ENCODE measurements around the gene LRMDA. TPM values are rescaled to one million over a fixed set of nuclear protein-coding genes. Genes with fewer than 3 reads are reported as not detected.

LRMDA gene
- total RNA-seq, 4 donors from 2014 or later: 1.5 to 15.7 (median 4.6) TPM

DNA sequence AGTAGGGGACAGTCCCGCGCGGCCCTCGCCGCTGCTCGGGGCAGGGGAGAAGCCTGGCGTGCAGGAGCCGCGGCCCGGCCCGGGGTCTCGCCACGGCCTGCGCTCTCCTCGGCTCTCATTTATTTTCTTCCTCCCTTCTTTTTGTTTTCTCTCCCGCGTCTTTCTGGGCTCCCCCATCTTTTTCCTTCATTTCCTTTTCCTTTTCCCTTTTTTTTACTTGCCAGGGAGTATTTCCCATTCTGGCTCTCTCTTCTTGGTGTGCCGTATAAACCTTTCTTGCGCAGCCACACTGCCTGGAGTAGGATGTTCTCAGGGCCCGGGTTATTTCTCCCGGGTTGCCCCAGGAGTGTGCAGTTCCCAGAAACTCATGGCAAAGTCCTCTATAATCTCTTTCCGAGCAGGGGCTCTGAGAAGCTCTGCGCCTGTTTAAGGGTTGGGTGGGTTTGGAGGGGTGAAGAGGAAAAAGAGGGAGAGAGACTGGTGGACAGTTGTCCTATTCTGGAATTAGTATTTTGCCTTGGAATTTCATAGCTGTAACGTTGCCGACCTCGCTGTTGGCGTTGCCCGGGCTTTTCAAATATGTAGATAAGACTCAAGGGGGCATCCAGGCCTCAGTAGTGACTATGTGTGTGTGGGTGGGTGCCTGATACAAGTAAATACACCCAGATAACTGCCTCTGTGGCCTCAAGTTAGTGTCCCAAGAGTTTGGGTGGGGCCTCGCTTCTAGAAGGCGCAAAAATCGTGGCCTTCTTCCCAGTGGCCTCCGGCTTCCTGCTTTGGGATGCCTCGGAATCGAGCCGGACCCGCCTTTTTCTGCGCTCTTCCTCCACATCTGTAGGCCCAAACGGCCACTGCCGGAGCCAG, 25.6 kb upstream of the LRMDA start:
- intact Hi-C loops (cut with DNase I; ENCODE audit: low total_unique reads): loop anchor here (5.0 kb wide), 1 partner anchor 256 kb away; no protein-coding TSS in a partner anchor
- peak overlapping the region; percentile 81 to 82 for H3K4me3 ChIP-seq

DNA sequence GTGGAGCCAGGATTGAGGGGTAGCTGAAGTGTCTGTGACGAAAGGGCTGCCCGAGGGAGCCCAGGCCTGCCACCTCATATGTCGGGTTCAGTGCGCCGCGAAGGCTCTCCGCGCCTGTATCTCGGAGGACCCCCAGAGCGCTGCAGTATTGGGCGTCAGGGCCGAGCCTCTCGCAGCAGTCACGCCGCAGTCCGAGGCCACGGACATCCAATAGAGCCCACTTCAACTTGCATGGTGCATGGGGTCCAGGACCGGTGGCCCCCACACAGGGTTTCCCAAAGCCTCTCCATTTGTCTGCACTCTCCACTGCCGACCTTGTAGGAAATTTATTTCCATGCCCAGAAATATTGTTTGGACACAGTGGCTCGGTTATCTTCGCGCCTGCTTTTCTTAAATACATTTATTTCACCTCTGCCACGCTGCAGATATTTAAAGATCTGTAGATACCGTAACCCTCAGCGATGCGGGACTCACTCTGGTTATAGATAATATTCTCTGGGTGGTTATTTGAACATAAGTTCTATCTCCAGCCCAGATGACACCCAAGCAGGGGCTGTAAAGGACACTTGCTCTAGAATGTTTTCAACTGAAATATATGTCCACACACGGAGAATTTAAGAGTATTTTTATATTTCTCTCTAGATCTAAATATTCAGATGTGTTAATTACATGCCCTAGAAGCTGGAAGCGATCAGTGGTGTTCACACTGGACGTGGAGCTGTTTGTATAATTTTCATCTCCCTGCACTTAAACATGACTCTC, 24.8 kb upstream of the LRMDA start:
- H3K4me3 ChIP-seq: no peak overlapping the region
- no peak for TF ChIP-seq POLR2A (IDR thresholded peaks at IDR 0.05)
- TF ChIP-seq, protein P1, sequence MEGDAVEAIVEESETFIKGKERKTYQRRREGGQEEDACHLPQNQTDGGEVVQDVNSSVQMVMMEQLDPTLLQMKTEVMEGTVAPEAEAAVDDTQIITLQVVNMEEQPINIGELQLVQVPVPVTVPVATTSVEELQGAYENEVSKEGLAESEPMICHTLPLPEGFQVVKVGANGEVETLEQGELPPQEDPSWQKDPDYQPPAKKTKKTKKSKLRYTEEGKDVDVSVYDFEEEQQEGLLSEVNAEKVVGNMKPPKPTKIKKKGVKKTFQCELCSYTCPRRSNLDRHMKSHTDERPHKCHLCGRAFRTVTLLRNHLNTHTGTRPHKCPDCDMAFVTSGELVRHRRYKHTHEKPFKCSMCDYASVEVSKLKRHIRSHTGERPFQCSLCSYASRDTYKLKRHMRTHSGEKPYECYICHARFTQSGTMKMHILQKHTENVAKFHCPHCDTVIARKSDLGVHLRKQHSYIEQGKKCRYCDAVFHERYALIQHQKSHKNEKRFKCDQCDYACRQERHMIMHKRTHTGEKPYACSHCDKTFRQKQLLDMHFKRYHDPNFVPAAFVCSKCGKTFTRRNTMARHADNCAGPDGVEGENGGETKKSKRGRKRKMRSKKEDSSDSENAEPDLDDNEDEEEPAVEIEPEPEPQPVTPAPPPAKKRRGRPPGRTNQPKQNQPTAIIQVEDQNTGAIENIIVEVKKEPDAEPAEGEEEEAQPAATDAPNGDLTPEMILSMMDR (IDR thresholded peaks at IDR 0.05): no peak
- H3K36me3 ChIP-seq: no peaks in the 10 kb centered on the region
- no peak for DNase-seq
- H3K4me1 ChIP-seq: peaks cover 0 to 7% of the 10 kb centered on the region in 2 donors
- no peaks in the 10 kb centered on the region for H3K27me3 ChIP-seq
- H3K9me3 ChIP-seq: no peaks in the 10 kb centered on the region
- peak overlapping the region; percentile 97 to 98 for H3K27ac ChIP-seq
- intact Hi-C loops (cut with DNase I; ENCODE audit: low total_unique reads): loop anchor here (5.0 kb wide), 1 partner anchor 256 kb away; no protein-coding TSS in a partner anchor

More for the DNA sequence above, 25.6 kb upstream of the LRMDA start:
- DNase-seq: no peak
- H3K36me3 ChIP-seq: no peaks in the 10 kb centered on the region
- H3K9me3 ChIP-seq: no peaks in the 10 kb centered on the region
- peaks cover 0 to 7% of the 10 kb centered on the region in 2 donors for H3K4me1 ChIP-seq
- no peaks in the 10 kb centered on the region for H3K27me3 ChIP-seq
- no peak for TF ChIP-seq POLR2A (IDR thresholded peaks at IDR 0.05)
- TF ChIP-seq, protein P1 (IDR thresholded peaks at IDR 0.05): no peak
- peak overlapping the region; percentile 97 to 98 for H3K27ac ChIP-seq

DNA sequence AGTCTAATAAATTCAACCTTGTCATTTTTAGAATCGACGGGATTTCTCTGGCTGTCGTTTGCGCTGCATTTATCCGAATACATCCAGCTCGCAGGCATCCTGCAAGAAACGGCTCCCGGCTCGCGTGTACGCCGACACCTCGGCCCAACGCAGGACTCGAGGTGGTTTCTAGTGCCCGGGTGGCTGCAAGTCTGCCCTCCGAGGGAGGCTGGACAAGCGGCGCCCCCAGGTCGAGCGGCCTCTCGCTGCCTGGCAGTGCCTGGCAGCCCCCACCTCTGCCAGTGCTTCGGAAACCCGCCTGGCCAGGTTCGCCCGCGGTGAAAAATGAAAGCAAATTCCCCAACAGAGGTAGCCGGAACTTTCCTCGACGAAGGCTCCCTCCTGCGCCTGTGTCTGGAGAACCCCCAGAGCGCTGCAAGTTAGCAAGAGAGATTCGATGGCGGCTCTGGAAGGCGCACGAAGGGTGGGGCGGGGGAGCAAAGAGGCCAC, 24.2 kb upstream of the LRMDA start:
- Histone ChIP-seq H3K4me1 (peaks cover 0 to 7% of the 10 kb centered on the region in 2 donors), H3K27me3 (no peaks in the 10 kb centered on the region), H3K27ac (peak overlapping the region; percentile 97 to 98), H3K9me3 (no peaks in the 10 kb centered on the region), H3K4me3 (peak overlapping the region; percentile 61 to 83), H3K36me3 (no peaks in the 10 kb centered on the region)
- TF ChIP-seq, protein P1 (IDR thresholded peaks at IDR 0.05): no peak
- TF ChIP-seq POLR2A (IDR thresholded peaks at IDR 0.05): no peak
- intact Hi-C loops (cut with DNase I; ENCODE audit: low total_unique reads): loop anchor here (5.0 kb wide), 1 partner anchor 255 kb away; no protein-coding TSS in a partner anchor
- peak in 1 of 2 donors; percentile 29 for DNase-seq

DNA sequence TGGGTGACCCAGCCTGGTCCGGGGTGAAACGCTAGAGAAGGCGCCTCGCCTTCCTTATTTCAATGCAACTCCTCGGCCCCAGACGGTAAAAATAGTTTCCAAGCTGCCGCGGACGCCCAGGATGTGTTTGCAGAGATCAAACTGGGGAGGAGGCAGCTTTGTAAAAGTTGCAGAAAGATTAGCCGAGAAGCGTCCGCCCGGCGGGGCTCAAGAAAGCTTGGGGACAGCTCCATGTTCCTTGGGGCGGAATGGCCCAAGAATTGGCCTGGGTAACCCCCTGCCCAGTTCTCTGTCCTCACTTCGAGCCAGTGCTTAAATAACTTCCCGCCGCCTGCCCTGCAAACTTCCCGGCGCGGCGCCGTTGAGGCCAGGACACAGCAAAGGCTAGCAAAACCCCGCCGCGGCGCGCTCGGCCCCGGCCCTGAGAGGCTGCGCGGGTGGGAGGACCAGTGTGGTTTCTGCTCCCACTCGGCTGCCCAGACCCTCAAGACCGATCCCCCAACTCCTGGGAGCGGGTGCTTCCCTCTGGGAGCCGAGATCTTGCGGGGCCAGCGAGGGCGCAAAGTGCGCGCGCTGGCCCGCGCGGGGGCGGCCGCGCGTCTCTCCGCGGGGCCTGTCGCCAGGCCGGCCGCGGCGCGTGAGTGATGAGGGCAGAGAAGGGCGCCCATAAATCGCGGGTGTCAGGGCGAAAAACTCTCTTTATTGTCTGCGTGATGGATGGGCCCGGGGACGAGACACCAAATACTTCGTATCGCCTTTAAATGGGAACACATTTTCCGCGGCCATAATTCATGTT, 23.5 kb upstream of the LRMDA start:
- peak; percentile 76 for DNase-seq
- intact Hi-C loops (cut with DNase I; ENCODE audit: low total_unique reads): loop anchor here (5.0 kb wide), 1 partner anchor 254 kb away; no protein-coding TSS in a partner anchor

More for the DNA sequence above, 23.5 kb upstream of the LRMDA start:
- peak in 1 of 2 donors; percentile 10 for TF ChIP-seq POLR2A (IDR thresholded peaks at IDR 0.05)
- TF ChIP-seq, protein P1 (IDR thresholded peaks at IDR 0.05): peak in 2 of 4 experiments; percentile 1 to 14
- H3K27me3 ChIP-seq: no peaks in the 10 kb centered on the region
- no peaks in the 10 kb centered on the region for H3K9me3 ChIP-seq
- H3K4me1 ChIP-seq: peaks cover 0 to 7% of the 10 kb centered on the region in 2 donors
- peak overlapping the region; percentile 61 to 83 for H3K4me3 ChIP-seq
- peak overlapping the region; percentile 97 to 98 for H3K27ac ChIP-seq
- H3K36me3 ChIP-seq: no peaks in the 10 kb centered on the region
